Measurements from ENCODE around the gene GULP1.

The GULP1 gene

DNA sequence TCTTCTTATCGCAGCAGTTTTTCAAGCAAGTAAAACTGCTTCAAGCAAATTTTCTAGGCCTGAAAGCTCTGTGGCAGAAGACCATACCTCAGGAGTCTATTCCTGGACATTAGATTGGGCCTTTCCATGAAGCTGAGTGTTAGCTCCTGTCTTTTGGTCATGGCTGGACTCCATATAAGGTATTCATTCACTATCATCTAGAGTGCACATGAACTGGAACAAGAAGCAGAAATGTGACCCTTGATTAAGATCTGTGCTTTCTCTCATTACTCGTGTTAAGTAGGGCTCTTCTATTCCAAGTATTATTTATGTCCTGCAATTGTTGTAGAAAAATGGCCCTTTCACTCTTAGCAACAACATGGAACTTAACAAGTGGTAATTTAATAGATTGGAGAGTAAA, 5.9 kb upstream of the GULP1 start:
- DNase-seq (ENCODE audit: low read depth, low spot score): no peak
- in situ Hi-C loops (cut with HindIII; ENCODE audit: low sequenced_read_pairs): no loop called here
- TF ChIP-seq, protein P1, sequence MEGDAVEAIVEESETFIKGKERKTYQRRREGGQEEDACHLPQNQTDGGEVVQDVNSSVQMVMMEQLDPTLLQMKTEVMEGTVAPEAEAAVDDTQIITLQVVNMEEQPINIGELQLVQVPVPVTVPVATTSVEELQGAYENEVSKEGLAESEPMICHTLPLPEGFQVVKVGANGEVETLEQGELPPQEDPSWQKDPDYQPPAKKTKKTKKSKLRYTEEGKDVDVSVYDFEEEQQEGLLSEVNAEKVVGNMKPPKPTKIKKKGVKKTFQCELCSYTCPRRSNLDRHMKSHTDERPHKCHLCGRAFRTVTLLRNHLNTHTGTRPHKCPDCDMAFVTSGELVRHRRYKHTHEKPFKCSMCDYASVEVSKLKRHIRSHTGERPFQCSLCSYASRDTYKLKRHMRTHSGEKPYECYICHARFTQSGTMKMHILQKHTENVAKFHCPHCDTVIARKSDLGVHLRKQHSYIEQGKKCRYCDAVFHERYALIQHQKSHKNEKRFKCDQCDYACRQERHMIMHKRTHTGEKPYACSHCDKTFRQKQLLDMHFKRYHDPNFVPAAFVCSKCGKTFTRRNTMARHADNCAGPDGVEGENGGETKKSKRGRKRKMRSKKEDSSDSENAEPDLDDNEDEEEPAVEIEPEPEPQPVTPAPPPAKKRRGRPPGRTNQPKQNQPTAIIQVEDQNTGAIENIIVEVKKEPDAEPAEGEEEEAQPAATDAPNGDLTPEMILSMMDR (IDR thresholded peaks at IDR 0.05; ENCODE audit: low read depth, low read length): no peak
- no peak overlapping the region for H3K4me3 ChIP-seq (ENCODE audit: low read depth, low read length)

DNA sequence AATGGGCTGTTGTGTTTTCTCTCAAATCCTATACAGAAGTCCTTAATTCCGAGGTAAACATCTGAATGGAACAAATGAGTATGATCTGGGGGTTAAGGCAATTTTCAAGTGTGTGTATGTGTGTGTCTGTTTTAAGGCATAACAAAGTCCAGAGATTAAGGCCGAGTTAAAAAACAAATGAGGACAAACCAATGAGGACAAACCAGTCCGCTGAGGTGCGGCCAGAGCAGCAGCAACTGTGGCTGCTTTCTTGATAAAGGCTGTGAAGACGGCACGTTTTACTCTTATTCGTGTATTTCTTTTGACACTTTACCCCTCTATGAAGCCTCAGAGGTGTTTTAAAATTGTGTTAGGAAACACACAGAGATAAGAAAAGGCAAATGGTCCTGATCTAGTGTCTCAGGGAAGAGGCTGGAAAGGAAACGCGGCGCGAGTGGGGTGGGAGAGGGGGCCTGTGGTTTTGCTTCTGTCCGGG, 495 bp upstream of the GULP1 start:
- TF ChIP-seq, protein P1 (IDR thresholded peaks at IDR 0.05; ENCODE audit: low read depth, low read length): no peak
- H3K4me3 ChIP-seq (ENCODE audit: low read depth, low read length): peak overlapping the region; percentile 88
- peak; percentile 50 for DNase-seq (ENCODE audit: low read depth, low spot score)
- in situ Hi-C loops (cut with HindIII; ENCODE audit: low sequenced_read_pairs): no loop called here

DNA sequence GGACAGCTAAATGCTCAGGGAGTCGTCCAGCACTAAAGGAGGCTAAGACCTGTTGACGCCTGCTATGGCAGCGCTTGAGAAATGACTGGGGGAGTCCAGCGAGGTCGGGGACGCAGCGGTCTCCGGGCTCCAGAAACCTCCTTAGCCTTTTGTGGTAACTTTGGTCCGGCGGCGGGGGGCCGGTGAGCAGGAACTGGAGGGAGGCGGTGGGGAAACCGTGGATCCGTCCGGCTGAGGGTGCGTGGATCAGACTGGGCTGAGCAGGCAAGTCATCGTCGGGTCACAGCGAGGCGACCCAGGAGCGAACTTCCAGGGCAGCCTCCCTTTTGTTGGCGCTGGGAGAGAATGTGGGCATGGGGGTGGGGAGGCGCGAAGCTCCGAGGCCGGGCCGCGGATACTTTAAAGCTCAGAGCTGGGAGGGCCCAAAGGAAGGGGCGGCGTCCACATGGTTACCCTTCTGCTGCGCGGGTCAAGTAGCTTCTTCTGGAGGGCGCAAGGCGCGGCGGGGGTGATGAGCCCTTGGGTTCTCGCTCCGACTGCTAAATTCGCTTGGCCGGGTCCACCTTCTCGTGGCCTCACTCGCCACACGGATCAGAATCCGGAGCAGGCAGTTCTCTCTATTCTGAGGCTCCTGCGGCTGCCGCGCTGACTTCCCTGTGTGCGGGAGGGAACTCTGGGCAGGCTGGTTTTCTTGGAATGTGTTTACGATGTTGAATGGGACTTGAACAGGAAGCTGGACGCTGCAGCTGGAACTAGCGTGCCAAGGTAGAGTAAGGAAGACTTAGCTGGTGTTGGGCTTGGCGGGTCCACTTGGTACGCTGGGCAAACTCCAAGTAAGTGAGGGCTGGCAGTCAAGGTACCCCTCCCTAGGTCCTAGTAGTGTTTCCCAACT, 920 bp downstream of the GULP1 start:
- TF ChIP-seq, protein P1 (IDR thresholded peaks at IDR 0.05; ENCODE audit: low read depth, low read length): no peak
- peak; percentile 83 for DNase-seq (ENCODE audit: low read depth, low spot score)
- peak overlapping the region; percentile 88 for H3K4me3 ChIP-seq (ENCODE audit: low read depth, low read length)
- in situ Hi-C loops (cut with HindIII; ENCODE audit: low sequenced_read_pairs): no loop called here

DNA sequence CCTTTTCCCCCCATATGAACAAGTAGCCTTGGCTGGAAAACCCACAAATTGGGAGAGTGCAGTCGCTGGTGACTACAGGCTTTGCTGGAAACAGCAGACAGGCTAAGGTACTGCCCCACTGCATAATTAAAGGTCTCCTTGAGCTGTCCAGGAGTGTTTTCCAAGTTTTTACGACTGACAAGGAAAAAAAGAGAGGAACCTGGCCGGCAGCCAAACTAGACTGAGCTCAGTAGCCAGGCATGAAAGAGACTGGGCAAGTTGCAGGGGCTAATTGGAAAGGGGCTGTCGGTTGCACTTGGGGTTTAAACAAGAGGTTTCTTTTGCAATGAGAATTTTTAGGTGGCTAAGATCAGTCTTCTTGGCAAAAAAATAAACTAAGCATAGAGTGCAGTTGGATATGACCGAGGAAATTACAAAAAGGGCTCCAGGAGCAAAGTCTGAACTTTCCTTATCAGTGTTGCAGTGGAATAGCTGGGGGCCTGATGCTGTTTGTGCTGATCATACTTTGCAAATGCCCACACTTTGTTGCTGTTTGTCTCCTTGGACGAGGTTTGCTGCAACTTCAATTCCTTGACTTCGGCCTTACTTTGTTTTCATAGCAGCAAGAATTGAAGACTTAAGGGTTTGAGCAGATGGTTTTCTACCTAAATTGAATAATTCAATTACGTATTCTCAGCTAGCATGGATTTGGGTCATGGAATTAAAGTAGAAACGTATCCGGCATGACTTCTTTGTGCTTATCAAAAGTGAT, 2.1 kb downstream of the GULP1 start:
- DNase-seq (ENCODE audit: low read depth, low spot score): peak; percentile 80
- H3K4me3 ChIP-seq (ENCODE audit: low read depth, low read length): peak overlapping the region; percentile 88
- TF ChIP-seq, protein P1 (IDR thresholded peaks at IDR 0.05; ENCODE audit: low read depth, low read length): no peak
- in situ Hi-C loops (cut with HindIII; ENCODE audit: low sequenced_read_pairs): no loop called here

DNA sequence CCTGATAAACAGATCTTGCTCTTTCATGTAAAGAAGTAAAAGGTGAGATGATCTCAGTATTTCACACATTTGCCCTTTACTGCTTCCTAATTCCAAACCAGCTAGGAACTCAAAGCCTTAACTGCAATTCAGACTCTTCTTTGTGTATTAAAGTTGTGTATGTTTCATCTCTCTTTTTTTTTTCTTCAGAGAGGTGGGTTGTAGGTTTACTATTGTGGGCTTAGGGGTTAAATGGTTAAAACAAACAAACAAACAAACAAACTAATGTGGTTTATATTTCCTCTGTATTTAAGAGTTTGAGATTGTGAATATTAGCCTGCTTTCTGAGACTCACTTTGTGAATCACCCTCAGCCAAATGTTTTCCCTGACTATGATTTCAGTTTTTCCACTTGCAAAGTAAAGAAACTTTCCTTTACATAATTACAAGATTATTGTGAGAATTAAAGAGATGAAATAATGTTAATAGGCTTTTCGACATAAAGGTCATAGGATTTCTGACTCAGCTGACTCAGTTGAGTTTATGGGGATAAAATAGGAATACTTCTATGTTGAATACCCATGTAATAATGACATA, 2.8 kb downstream of the GULP1 start:
- peak overlapping the region; percentile 88 for H3K4me3 ChIP-seq (ENCODE audit: low read depth, low read length)
- in situ Hi-C loops (cut with HindIII; ENCODE audit: low sequenced_read_pairs): no loop called here
- TF ChIP-seq, protein P1 (IDR thresholded peaks at IDR 0.05; ENCODE audit: low read depth, low read length): no peak
- peak; percentile 32 for DNase-seq (ENCODE audit: low read depth, low spot score)

DNA sequence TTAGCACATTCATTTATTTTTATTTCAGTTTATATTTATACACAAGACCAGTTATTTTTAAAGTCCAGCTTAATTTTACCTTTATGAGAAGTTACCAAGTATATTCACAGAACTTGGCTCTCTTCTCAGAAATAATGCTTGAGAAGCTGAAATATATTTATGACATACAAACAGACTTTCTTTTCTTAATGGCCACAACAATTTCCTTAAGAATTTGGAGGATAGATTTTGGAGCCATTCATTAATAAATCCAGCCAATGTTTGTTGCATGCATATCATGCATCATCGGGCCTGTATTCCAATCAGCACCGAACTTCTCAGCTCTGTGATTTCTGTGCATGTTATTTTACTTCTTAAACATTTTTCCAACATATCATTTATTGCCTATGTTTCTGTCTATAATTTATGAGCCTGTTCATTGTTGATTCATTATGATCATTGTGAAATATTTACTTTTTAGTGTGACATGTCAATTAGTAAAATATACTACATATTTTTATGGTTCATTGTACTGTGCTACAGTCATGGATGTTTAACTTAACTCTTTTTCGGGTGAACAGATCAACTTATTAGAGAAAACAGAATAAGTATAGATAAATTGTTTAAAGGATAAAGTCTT, 3.5 kb downstream of the GULP1 start:
- in situ Hi-C loops (cut with HindIII; ENCODE audit: low sequenced_read_pairs): no loop called here
- H3K4me3 ChIP-seq (ENCODE audit: low read depth, low read length): no peak overlapping the region
- DNase-seq (ENCODE audit: low read depth, low spot score): no peak
- TF ChIP-seq, protein P1 (IDR thresholded peaks at IDR 0.05; ENCODE audit: low read depth, low read length): no peak
